SK-N-SH (cell line): Measurements from ENCODE around the gene PTEN.

ENCODE experiments used
- CTCF ChIP-seq: fragments of 200-600 bp; sonication (generic); IDR thresholded peaks from 2 replicates; pipeline ENCODE4 v1.6.1; 2017; ENCODE audit warnings: antibody characterized with exemption, mild to moderate bottlenecking, moderate library complexity
- FOXM1 ChIP-seq: IDR thresholded peaks from 2 replicates; pipeline ENCODE4 v1.4.0; 2012; ENCODE audit warnings: low read depth, mild to moderate bottlenecking

GRCh38 chr10:87925570-87925969, 62.1 kb downstream of the PTEN start:
- TF ChIP-seq CTCF: no peak
- no peak for TF ChIP-seq FOXM1
